IPS-20b (cell line): ENCODE data around the gene MEGF6.
A peak's percentile ranks its signal among the peaks of the same experiment; 100 is the strongest.

Source experiments
- H3K27ac ChIP-seq: one replicate; pipeline ENCODE4 v1.5.1; 2013; ENCODE audit warnings: low read length
- H3K27me3 ChIP-seq: 2 replicates; pipeline ENCODE4 v1.6.1; 2013; ENCODE audit warnings: mild to moderate bottlenecking, low read length, inconsistent platforms; ENCODE audit not compliant: insufficient read depth
- H3K36me3 ChIP-seq: 2 replicates; pipeline ENCODE4 v1.6.1; 2013; ENCODE audit warnings: low read depth, mild to moderate bottlenecking, inconsistent platforms, low read length, moderate library complexity; ENCODE audit not compliant: insufficient read depth
- H3K4me1 ChIP-seq: 2 replicates; pipeline ENCODE4 v1.6.1; 2013; ENCODE audit warnings: mild to moderate bottlenecking, control low read depth, inconsistent platforms, low read length, moderate library complexity; ENCODE audit not compliant: insufficient read depth
- H3K4me3 ChIP-seq: 2 replicates; pipeline ENCODE4 v1.5.1; 2013; ENCODE audit warnings: mild to moderate bottlenecking, low read length, inconsistent platforms
- H3K9ac ChIP-seq: 2 replicates; pipeline ENCODE4 v1.6.1; 2013; ENCODE audit warnings: low read depth, mild to moderate bottlenecking, inconsistent platforms, low read length, moderate library complexity
- H3K9me3 ChIP-seq: 2 replicates; pipeline ENCODE4 v1.6.1; 2013; ENCODE audit warnings: mild to moderate bottlenecking, low read depth, low read length, inconsistent platforms; ENCODE audit not compliant: insufficient read depth

The MEGF6 gene

DNA sequence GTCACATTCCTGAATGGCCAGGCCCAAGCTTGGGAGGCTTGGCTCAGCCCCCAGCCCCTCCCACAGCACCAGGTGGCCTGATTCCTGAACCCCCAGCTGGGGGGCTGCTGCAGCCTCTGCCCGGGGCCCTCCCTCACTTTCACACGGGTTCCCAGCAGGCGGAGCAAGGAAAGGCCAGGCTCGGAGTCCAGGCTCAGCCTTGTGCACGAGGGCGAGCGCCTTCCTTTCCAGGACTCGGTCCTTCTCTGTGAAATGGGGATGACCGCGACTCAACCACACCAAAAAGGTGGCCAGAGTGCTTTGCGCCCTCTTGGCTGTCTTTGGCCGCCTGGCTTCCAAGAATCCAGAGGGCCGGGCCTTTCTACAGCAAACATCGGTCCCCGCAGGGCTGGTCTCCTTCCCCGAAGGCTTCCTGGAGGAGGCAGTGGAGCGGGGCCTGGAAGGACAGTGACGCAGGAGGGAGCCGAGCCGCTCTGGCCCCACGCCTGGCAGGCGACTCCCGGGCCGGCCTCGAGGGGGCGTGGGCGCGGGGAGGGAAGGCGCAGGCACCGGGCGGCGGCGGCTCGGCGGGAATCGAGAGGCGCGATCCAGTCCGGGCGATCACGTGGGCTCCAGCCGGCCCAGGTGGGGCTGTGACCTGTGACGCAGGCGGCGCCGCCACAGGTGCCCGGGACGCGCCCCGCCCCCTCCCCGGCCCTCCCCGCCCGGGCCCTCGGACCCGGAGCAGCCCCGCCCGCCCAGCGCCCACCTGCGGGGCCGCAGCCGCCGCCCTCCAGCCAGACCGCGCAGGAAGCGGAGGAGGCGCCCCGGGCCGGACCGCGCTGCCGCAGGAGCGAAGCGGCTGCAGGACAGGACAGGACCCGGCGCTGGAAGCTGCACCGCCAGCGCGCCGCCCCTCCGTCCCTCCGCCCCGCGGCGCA, 157.2 kb downstream of the MEGF6 start, which contains the start of gene ARHGEF16:
Gene ARHGEF16 (plus strand): TSS at position 775 of the 920 bp plus-strand sequence. CDS start 8,420 bp downstream, outside the sequence.
- Histone ChIP-seq H3K27me3 (no peaks in the 10 kb centered on the region), H3K27ac (peak within 1 kb of the TSS; percentile 93), H3K36me3 (0 out of 2 replicates have a peak, but pooled peaks cover 7% of the 10 kb centered on the region), H3K4me1 (peaks cover 8% of the 10 kb centered on the region), H3K9me3 (no peaks in the 10 kb centered on the region), H3K9ac (peak within 1 kb of the TSS; percentile 83), H3K4me3 (peak within 1 kb of the TSS; percentile 86)

DNA sequence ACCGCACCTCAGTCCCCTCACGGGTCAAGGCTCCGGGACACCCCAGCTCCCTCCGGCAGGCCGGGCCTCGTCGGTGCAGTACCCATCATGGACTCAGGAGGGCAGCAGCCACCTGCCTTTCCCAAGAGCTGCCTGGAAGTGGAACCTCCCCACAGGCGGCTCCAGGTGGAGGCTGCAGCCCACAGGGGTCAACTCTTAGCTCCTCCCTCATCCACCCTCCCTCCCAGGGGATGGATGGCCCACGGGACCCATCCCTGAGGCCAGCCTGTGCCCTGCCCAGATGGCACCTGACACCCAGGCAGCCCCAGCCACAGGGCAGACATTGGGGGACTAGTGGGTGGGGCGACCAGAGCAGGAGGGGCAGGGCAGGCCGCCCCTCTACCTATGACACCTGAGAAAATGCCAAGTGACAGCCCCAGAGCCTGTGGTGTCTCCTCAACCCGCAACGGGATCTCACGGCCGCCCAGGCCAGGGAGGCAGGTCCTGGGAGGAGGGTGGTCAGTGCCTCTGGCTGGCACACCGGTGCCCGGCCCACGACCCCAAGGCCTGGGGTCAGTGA, 158.0 kb downstream of the MEGF6 start:
- no peak overlapping the region; the same call in 1 of the 2 replicates for H3K9ac ChIP-seq
- 0 out of 2 replicates have a peak overlapping the region, but pooled peaks have one; percentile 47 for H3K4me3 ChIP-seq
- H3K27ac ChIP-seq: no peak overlapping the region
- peaks cover 8% of the 10 kb centered on the region for H3K4me1 ChIP-seq
- H3K36me3 ChIP-seq: no peaks in the 10 kb centered on the region
- H3K27me3 ChIP-seq: no peaks in the 10 kb centered on the region
- H3K9me3 ChIP-seq: no peaks in the 10 kb centered on the region

DNA sequence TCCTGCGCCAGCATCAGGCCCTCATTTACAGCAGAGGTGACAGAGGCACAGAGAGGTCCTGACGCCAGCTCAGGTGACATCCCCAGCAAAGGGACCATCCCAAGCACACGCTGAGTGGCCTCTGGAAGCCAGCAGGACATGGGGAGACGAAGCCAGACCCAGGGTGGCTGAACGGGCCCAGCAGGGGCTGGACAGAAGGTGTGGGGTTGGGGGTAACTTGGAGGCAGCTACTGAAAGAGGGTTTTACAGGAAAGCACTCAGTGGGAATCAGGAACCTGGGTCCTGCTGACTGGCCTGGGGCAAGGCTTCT, 158.5 kb downstream of the MEGF6 start:
- Histone ChIP-seq H3K9ac (no peak overlapping the region), H3K4me3 (no peak overlapping the region), H3K27ac (no peak overlapping the region), H3K27me3 (no peaks in the 10 kb centered on the region), H3K9me3 (no peaks in the 10 kb centered on the region), H3K4me1 (peaks cover 8% of the 10 kb centered on the region), H3K36me3 (no peaks in the 10 kb centered on the region)

DNA sequence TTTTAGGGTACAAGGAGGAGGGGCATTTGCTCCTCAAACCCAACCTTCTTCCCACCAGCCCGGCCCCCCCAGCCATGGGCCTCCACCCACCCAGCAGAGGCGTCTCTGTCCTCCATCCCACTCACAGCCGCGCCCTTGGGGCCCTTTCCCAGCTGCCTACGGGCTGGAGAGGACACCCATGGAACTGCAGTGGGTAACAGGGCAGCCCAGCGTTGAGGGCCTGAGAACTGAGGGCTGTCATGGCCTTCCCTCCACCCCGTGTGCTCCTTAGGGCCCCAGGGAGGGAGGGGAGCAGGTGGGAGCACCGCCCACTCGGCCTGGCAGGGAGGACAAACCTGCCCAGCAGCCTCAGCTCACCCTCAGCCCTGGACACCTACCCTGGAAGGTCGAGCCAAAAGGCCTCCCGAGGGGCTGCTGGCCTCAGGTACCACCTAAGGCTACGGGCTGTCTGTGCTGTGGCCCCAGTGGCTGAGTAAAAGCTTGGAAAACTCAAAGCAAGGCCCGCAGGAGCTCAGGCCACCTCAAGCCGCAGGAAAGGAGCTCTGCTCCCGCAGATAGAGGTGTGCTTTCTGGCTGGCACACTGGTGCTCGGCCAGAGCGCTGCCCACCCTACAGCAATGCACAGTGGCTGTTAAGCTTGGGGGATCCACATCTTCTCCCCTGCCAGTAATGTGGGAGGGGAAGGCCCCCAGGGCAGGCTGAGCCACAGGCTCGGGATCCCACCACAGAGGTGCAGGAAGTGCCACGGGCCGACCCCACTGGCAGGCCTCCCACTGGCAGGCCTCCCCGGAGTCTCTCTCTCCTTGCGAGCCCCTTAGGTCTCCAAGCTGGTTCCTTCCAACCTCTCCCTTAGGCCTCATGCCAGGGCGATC, 159.1 kb downstream of the MEGF6 start:
- peaks cover 8% of the 10 kb centered on the region for H3K4me1 ChIP-seq
- no peak overlapping the region for H3K27ac ChIP-seq
- H3K27me3 ChIP-seq: no peaks in the 10 kb centered on the region
- no peak overlapping the region for H3K4me3 ChIP-seq
- no peak overlapping the region for H3K9ac ChIP-seq
- H3K36me3 ChIP-seq: no peaks in the 10 kb centered on the region
- no peaks in the 10 kb centered on the region for H3K9me3 ChIP-seq

DNA sequence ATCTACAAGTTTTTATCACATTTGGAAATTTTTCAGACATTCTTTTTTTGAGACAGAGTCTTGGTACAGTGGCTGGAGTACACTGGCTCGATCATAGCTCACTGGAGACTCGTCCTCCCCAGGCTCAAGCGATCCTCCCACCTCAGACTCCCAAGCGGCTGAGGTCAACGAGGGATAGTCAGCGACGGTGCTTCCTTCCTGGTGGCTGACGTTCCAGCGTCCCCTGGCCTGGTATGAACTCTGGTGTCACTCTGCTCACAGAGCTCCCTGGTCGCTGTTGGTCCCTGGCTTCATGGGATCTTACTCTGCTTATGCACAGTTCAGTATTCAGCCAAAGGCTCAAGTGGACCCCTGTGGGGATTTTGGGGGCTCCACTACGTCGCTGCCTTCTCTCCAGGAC, 160.3 kb downstream of the MEGF6 start:
- Histone ChIP-seq H3K4me1 (peaks cover 7% of the 10 kb centered on the region), H3K36me3 (no peaks in the 10 kb centered on the region), H3K27me3 (no peaks in the 10 kb centered on the region), H3K4me3 (no peak overlapping the region), H3K27ac (no peak overlapping the region), H3K9me3 (no peaks in the 10 kb centered on the region), H3K9ac (no peak overlapping the region)

DNA sequence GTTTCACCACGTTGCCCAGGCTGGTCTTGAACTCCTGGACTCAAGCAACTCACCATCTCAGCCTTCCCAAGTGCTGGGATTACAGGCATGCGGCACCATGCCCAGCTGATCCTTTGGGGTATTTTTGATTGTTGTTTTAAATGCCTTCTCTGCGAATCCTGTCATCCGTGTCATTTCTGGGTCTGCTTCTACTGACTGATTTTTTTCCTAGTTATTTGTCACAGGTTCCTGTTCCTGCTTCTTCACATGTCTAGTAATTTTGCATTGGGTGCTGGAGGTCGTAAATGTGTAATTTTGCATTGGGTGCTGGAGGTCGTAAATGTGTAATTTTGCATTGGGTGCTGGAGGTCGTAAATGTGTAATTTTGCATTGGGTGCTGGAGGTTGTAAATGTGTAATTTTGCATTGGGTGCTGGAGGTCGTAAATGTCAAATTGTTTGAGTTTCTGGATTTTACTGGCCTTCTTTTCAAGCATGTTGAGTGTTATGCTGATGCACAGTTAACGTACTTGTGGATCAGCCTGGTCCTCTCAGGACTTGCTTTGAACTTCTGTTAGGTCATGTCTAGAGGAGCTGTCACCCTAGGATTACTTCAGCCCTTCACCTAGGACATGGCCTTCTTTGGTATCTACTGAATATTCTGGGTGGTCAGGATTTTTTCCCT, 161.0 kb downstream of the MEGF6 start:
- no peak overlapping the region for H3K27ac ChIP-seq
- no peak overlapping the region for H3K9ac ChIP-seq
- H3K9me3 ChIP-seq: no peaks in the 10 kb centered on the region
- H3K4me3 ChIP-seq: no peak overlapping the region
- H3K4me1 ChIP-seq: peaks cover under 1% of the 10 kb centered on the region; the same call in 1 of the 2 replicates
- H3K36me3 ChIP-seq: no peaks in the 10 kb centered on the region
- no peaks in the 10 kb centered on the region for H3K27me3 ChIP-seq

DNA sequence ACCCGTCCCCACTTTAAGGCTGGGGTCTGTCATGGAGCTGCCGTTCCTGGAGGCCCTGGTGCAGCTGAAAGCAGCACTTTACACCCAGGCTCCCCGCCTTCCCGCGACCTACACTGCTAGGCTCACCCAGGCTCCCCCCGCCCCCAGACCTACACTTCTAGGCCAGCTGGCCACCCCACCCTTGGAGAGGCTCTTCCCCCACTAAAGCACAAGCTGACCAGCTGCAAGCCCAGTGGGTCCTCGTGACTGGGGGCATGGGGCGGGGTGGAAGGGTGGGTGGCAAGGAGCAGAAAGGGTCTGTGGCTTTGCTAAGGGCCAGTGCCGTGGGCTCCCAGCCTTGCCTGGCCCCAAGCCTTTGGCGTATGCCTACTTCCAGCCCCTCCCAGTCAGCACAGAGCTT, 166.6 kb downstream of the MEGF6 start:
- Histone ChIP-seq H3K27ac (no peak overlapping the region), H3K36me3 (no peaks in the 10 kb centered on the region), H3K4me3 (no peak overlapping the region), H3K4me1 (no peaks in the 10 kb centered on the region), H3K9ac (no peak overlapping the region), H3K27me3 (no peaks in the 10 kb centered on the region), H3K9me3 (no peaks in the 10 kb centered on the region)

DNA sequence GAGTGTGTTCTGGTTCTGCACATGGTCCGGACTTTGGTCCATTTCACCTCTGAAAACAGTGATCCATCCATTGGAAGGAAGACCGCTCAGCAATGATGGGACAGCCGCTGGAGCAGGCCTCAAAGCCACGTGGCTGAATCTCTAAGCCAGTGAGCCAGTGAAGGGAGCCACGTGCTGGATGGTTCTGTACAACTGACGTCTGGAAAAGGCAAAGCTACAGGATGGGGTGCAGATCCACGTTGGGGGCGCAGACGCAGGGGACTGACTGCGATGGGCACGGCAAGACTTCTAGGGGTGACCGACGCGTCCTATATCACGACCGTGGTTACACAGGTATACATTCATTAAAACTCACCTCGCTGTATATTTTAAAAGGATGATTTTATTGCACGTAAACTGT, 167.0 kb downstream of the MEGF6 start:
- Histone ChIP-seq H3K9me3 (no peaks in the 10 kb centered on the region), H3K27ac (no peak overlapping the region), H3K4me3 (no peak overlapping the region), H3K27me3 (no peaks in the 10 kb centered on the region), H3K36me3 (no peaks in the 10 kb centered on the region), H3K9ac (no peak overlapping the region), H3K4me1 (no peaks in the 10 kb centered on the region)

DNA sequence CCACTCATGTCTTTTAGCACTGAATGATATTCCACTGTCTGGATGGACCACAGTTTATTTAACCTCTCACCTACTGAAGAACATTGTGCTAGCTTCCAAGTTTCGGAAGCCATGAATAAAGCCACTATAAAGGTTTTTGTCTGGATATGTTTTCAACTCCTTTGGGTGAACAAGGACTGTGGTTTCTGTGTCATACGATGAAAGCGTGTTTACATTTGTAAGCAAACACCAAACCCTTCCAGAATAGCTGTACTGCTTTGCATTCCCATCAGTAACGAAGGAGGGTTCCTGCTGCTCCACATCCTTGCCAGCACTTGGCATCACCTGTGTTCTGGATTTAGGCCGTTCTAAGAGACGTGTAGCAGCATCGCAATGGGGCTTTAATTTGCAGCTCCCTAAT, 167.5 kb downstream of the MEGF6 start:
- Histone ChIP-seq H3K9me3 (no peaks in the 10 kb centered on the region), H3K4me1 (no peaks in the 10 kb centered on the region), H3K36me3 (no peaks in the 10 kb centered on the region), H3K27me3 (no peaks in the 10 kb centered on the region), H3K4me3 (no peak overlapping the region), H3K9ac (no peak overlapping the region), H3K27ac (no peak overlapping the region)

DNA sequence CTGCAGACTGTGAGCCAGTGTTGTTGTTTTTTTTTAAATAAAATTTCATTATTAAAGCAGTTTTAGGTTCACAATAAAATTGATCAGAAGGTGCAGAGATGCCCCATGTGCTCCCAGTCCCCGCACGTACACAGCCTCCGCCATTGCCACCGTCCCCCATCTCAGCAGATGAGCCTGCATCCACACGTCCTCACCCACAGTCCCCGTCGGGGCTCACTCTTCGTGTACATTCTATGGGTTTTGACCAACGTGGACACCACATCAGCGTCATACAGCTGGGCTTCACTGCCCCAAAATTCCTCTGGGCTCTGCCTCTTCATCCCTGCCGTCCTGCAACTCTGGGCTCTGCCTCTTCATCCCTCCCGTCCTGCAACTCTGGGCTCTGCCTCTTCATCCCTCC, 168.4 kb downstream of the MEGF6 start:
- Histone ChIP-seq H3K4me1 (no peaks in the 10 kb centered on the region), H3K9ac (no peak overlapping the region), H3K27me3 (no peaks in the 10 kb centered on the region), H3K9me3 (no peaks in the 10 kb centered on the region), H3K4me3 (no peak overlapping the region), H3K36me3 (no peaks in the 10 kb centered on the region), H3K27ac (no peak overlapping the region)

DNA sequence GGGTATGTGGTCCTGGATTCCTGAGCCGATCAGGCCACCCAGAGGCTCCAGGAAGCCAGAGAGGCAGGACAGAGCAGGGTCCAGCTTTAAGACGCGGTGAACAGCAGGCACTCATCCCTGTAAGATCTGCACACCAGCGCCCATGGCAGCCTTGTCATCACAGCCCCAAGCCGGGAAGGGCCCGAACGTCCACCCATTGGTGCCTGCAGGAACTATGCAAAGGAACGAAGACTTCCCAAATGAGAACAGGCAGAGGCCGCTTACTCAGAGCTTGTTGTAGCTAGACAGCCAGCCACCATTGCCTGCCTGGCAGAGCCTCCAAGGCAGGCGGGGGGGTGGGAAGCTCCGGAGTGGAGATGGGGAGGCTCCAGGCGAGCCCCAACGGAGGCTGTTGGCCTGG, 169.0 kb downstream of the MEGF6 start:
- Histone ChIP-seq H3K9ac (no peak overlapping the region), H3K27me3 (no peaks in the 10 kb centered on the region), H3K36me3 (no peaks in the 10 kb centered on the region), H3K4me1 (no peaks in the 10 kb centered on the region), H3K27ac (no peak overlapping the region), H3K4me3 (no peak overlapping the region), H3K9me3 (no peaks in the 10 kb centered on the region)
